ENCODE measurements around the gene AGK. TPM values are rescaled to one million over a fixed set of nuclear protein-coding genes. Genes with fewer than 3 reads are reported as not detected.
A peak's percentile ranks its signal among the peaks of the same experiment; 100 is the strongest.

The AGK gene
- total RNA-seq, 1 experiment from 2014 or later, result 32.2 TPM

DNA sequence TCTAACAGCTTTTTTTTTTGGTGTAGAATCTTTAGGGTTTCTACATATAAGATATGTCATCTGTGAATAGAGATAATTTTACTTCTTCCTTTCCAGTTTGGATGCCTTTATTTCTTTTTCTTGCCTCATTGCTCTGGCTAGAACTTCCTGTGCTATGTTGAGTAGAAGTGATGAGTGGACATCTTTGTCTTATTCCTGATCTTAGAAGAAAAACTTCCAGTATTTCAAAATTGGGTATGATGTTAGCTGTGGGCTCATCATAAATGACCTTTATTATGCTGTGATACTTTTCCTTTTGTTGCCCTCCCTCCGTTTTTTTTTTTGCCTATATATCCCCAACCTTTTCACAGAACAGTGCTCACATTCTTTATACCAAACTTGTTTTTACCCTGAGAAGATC, 8.8 kb downstream of the AGK start:
- ATAC-seq, result no peak
- no peaks in the 10 kb centered on the region for H3K27me3 Mint-ChIP-seq (ENCODE audit: low read depth)
- H3K36me3 Mint-ChIP-seq, result peaks cover 52% of the 10 kb centered on the region
- no peak for DNase-seq (ENCODE audit: low spot score)
- H3K9me3 Mint-ChIP-seq, result peaks cover 22% of the 10 kb centered on the region
- peaks cover 19% of the 10 kb centered on the region for H3K4me1 Mint-ChIP-seq
- POLR2A ChIA-PET, result interaction anchor here (0.7 kb wide), 1 partner anchor 25 kb away, joined by 3 read pairs; no protein-coding TSS in a partner anchor
- H3K4me3 Mint-ChIP-seq, result no peak overlapping the region
- H3K27ac Mint-ChIP-seq, result no peak overlapping the region
- TF ChIP-seq SMAD4 (CRISPR knock-in tag; IDR thresholded peaks at IDR 0.05) (no peak), ETV6 (CRISPR knock-in tag; IDR thresholded peaks at IDR 0.05) (no peak), IRF2 (CRISPR knock-in tag; IDR thresholded peaks at IDR 0.05; ENCODE audit: borderline replicate concordance, low read depth) (no peak), ZNF317 (CRISPR knock-in tag; IDR thresholded peaks at IDR 0.05; ENCODE audit: borderline replicate concordance, low read depth) (no peak)
- CTCF ChIA-PET, result interaction anchor here (0.7 kb wide), 1 partner anchor 21 kb away, joined by 4 read pairs; no protein-coding TSS in a partner anchor

DNA sequence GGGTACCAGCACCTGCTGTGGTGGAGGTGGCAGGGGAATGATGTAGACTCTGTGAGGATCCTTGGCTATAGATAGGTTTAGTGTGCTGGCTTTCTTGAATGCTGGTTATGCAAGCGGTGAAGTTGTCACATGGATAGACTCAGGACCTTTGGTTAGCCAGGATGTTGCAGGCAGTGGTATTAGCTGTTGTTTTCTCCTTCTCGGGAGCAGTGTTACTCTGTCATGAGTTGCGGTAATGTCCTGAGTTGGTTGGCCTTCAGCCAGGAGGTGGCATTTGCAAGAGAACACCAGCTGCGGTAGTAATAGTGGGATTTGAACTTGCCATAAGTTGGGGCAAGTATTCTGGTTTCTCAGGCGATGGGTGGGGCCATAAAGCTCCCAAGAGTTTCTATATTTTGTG, 10.8 kb downstream of the AGK start:
- DNase-seq (ENCODE audit: low spot score) (no peak), ATAC-seq (no peak)
- TF ChIP-seq TP53 (CRISPR knock-in tag; IDR thresholded peaks at IDR 0.05) (no peak), CBFB (CRISPR knock-in tag; IDR thresholded peaks at IDR 0.05; ENCODE audit: low read depth) (no peak)
- TF ChIP-seq, protein P1, sequence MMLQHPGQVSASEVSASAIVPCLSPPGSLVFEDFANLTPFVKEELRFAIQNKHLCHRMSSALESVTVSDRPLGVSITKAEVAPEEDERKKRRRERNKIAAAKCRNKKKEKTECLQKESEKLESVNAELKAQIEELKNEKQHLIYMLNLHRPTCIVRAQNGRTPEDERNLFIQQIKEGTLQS (CRISPR knock-in tag; conservative IDR thresholded peaks at IDR 0.05), result no peak
- TF ChIP-seq, protein P2, sequence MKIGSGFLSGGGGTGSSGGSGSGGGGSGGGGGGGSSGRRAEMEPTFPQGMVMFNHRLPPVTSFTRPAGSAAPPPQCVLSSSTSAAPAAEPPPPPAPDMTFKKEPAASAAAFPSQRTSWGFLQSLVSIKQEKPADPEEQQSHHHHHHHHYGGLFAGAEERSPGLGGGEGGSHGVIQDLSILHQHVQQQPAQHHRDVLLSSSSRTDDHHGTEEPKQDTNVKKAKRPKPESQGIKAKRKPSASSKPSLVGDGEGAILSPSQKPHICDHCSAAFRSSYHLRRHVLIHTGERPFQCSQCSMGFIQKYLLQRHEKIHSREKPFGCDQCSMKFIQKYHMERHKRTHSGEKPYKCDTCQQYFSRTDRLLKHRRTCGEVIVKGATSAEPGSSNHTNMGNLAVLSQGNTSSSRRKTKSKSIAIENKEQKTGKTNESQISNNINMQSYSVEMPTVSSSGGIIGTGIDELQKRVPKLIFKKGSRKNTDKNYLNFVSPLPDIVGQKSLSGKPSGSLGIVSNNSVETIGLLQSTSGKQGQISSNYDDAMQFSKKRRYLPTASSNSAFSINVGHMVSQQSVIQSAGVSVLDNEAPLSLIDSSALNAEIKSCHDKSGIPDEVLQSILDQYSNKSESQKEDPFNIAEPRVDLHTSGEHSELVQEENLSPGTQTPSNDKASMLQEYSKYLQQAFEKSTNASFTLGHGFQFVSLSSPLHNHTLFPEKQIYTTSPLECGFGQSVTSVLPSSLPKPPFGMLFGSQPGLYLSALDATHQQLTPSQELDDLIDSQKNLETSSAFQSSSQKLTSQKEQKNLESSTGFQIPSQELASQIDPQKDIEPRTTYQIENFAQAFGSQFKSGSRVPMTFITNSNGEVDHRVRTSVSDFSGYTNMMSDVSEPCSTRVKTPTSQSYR (CRISPR knock-in tag; IDR thresholded peaks at IDR 0.05), result no peak
- TF ChIP-seq, protein P3, sequence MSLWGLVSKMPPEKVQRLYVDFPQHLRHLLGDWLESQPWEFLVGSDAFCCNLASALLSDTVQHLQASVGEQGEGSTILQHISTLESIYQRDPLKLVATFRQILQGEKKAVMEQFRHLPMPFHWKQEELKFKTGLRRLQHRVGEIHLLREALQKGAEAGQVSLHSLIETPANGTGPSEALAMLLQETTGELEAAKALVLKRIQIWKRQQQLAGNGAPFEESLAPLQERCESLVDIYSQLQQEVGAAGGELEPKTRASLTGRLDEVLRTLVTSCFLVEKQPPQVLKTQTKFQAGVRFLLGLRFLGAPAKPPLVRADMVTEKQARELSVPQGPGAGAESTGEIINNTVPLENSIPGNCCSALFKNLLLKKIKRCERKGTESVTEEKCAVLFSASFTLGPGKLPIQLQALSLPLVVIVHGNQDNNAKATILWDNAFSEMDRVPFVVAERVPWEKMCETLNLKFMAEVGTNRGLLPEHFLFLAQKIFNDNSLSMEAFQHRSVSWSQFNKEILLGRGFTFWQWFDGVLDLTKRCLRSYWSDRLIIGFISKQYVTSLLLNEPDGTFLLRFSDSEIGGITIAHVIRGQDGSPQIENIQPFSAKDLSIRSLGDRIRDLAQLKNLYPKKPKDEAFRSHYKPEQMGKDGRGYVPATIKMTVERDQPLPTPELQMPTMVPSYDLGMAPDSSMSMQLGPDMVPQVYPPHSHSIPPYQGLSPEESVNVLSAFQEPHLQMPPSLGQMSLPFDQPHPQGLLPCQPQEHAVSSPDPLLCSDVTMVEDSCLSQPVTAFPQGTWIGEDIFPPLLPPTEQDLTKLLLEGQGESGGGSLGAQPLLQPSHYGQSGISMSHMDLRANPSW (CRISPR knock-in tag; conservative IDR thresholded peaks at IDR 0.05; ENCODE audit: low read depth), result no peak
- TF ChIP-seq, protein P4, sequence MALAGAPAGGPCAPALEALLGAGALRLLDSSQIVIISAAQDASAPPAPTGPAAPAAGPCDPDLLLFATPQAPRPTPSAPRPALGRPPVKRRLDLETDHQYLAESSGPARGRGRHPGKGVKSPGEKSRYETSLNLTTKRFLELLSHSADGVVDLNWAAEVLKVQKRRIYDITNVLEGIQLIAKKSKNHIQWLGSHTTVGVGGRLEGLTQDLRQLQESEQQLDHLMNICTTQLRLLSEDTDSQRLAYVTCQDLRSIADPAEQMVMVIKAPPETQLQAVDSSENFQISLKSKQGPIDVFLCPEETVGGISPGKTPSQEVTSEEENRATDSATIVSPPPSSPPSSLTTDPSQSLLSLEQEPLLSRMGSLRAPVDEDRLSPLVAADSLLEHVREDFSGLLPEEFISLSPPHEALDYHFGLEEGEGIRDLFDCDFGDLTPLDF (CRISPR knock-in tag; IDR thresholded peaks at IDR 0.05), result no peak
- TF ChIP-seq, protein P5, sequence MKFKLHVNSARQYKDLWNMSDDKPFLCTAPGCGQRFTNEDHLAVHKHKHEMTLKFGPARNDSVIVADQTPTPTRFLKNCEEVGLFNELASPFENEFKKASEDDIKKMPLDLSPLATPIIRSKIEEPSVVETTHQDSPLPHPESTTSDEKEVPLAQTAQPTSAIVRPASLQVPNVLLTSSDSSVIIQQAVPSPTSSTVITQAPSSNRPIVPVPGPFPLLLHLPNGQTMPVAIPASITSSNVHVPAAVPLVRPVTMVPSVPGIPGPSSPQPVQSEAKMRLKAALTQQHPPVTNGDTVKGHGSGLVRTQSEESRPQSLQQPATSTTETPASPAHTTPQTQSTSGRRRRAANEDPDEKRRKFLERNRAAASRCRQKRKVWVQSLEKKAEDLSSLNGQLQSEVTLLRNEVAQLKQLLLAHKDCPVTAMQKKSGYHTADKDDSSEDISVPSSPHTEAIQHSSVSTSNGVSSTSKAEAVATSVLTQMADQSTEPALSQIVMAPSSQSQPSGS (CRISPR knock-in tag; IDR thresholded peaks at IDR 0.05; ENCODE audit: borderline replicate concordance, low read depth), result no peak
- Mint-ChIP-seq H3K4me1 (peaks cover 22% of the 10 kb centered on the region), H3K4me3 (no peak overlapping the region), H3K27ac (peak overlapping the region; percentile 26), H3K9me3 (peaks cover 22% of the 10 kb centered on the region), H3K36me3 (peaks cover 56% of the 10 kb centered on the region), H3K27me3 (ENCODE audit: low read depth) (no peaks in the 10 kb centered on the region)
- ChIA-PET POLR2A (no interaction called here), CTCF (no interaction called here)

DNA sequence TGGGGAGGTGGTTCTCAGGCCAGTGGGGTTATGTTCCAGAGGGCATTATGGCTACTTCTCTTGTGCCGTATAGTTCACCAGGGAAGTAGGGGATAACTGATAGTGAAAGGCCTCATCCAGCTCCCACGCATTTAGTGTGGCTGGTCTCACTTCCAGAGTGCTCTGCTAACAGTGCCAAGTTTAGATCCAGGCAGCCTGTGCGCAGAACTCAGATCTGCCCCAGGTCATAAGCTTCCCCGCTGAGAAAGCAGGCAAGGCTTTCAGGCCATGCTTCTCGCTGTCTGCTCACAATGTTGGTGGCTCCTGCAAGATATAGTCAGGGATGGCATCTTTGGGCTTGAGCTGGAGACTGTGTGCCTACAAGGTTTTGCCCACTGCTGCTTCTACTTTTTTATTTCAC, 11.3 kb downstream of the AGK start:
- Mint-ChIP-seq H3K36me3 (peaks cover 51% of the 10 kb centered on the region), H3K9me3 (peaks cover 22% of the 10 kb centered on the region), H3K27ac (no peak overlapping the region; the same call in 1 of the 2 replicates), H3K4me1 (peaks cover 25% of the 10 kb centered on the region), H3K27me3 (ENCODE audit: low read depth) (no peaks in the 10 kb centered on the region), H3K4me3 (no peak overlapping the region)
- ATAC-seq (no peak), DNase-seq (ENCODE audit: low spot score) (no peak)
- ChIA-PET POLR2A (no interaction called here), CTCF (no interaction called here)
- TF ChIP-seq ATF1 (CRISPR knock-in tag; IDR thresholded peaks at IDR 0.05) (no peak), ZNF121 (CRISPR knock-in tag; IDR thresholded peaks at IDR 0.05) (no peak), RORB (CRISPR knock-in tag; IDR thresholded peaks at IDR 0.05) (no peak), ZNF317 (CRISPR knock-in tag; IDR thresholded peaks at IDR 0.05; ENCODE audit: borderline replicate concordance, low read depth) (no peak), NR2C2 (CRISPR knock-in tag; IDR thresholded peaks at IDR 0.05) (no peak)
- TF ChIP-seq, protein P6, sequence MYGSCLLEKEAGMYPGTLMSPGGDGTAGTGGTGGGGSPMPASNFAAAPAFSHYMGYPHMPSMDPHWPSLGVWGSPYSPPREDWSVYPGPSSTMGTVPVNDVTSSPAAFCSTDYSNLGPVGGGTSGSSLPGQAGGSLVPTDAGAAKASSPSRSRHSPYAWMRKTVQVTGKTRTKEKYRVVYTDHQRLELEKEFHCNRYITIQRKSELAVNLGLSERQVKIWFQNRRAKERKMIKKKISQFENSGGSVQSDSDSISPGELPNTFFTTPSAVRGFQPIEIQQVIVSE (CRISPR knock-in tag; IDR thresholded peaks at IDR 0.05; ENCODE audit: borderline replicate concordance), result no peak
- TF ChIP-seq, protein P3 (CRISPR knock-in tag; conservative IDR thresholded peaks at IDR 0.05; ENCODE audit: low read depth), result no peak
- TF ChIP-seq, protein P5 (CRISPR knock-in tag; IDR thresholded peaks at IDR 0.05; ENCODE audit: borderline replicate concordance, low read depth), result no peak
